Mesenchymal stem cell (in vitro differentiated cells and primary cell): ENCODE results near the gene DEF6.
"Not testable (repeated sequence)": the region's sequence is repeated elsewhere in the genome, so short reads cannot be mapped to it uniquely, and the experiment has no call there.

Experiments used
- DNase-seq: peaks from one replicate; pipeline ENCODE4 v3.0.0-alpha.2; 2013
- H2AFZ ChIP-seq: one replicate; pipeline ENCODE4 v1.6.1; 2013; ENCODE audit warnings: low read depth, mild to moderate bottlenecking, control low read depth, inconsistent platforms, low read length, moderate library complexity
- H2AK5ac ChIP-seq: 2 replicates; pipeline ENCODE4 v1.6.1; 2013; ENCODE audit warnings: low read length, moderate library complexity, mild to moderate bottlenecking, inconsistent platforms; ENCODE audit not compliant: severe bottlenecking
- H2BK120ac ChIP-seq: one replicate; pipeline ENCODE4 v1.6.1; 2013; ENCODE audit warnings: low read depth, mild to moderate bottlenecking, inconsistent platforms, low read length, moderate library complexity
- H2BK12ac ChIP-seq, 2 experiments: one replicate each; pipeline ENCODE4 v1.6.1; 2013; ENCODE audit warnings: inconsistent platforms in 2 of 2, low read length in 2 of 2, mild to moderate bottlenecking in 2 of 2, moderate library complexity in 2 of 2, control low read depth in 1 of 2
- H2BK15ac ChIP-seq: one replicate; pipeline ENCODE4 v1.6.1; 2013; ENCODE audit warnings: mild to moderate bottlenecking, low read depth, inconsistent platforms; ENCODE audit not compliant: poor library complexity, severe bottlenecking
- H2BK5ac ChIP-seq: 2 replicates; pipeline ENCODE4 v1.6.1; 2013; ENCODE audit warnings: low read depth, mild to moderate bottlenecking, low read length, control low read depth, inconsistent platforms; ENCODE audit not compliant: poor library complexity, severe bottlenecking
- H3K14ac ChIP-seq, 2 experiments: one replicate each; pipeline ENCODE4 v1.6.1; 2013; ENCODE audit warnings: inconsistent platforms in 2 of 2, low read length in 2 of 2, control low read depth in 1 of 2, mild to moderate bottlenecking in 1 of 2, moderate library complexity in 1 of 2
- H3K18ac ChIP-seq, 2 experiments: one replicate each; pipeline ENCODE4 v1.6.1; 2013; ENCODE audit warnings: inconsistent platforms in 2 of 2, low read length in 2 of 2, control low read depth in 1 of 2, low read depth in 1 of 2, mild to moderate bottlenecking in 1 of 2
- H3K23ac ChIP-seq, 2 experiments: one replicate each; pipeline ENCODE4 v1.6.1; 2013; ENCODE audit warnings: inconsistent platforms in 2 of 2, low read length in 2 of 2, mild to moderate bottlenecking in 2 of 2, moderate library complexity in 2 of 2, control low read depth in 1 of 2
- H3K27ac ChIP-seq: 2 replicates; pipeline ENCODE4 v1.5.1; 2013; ENCODE audit warnings: mild to moderate bottlenecking, moderate library complexity, low read length, control low read depth, inconsistent platforms; ENCODE audit not compliant: poor library complexity, severe bottlenecking
- H3K27me3 ChIP-seq, 2 experiments: 2 replicates each; pipeline versions ENCODE4 v1.6.1 to v1.7.0; 2013; ENCODE audit warnings: low read length in 2 of 2, mild to moderate bottlenecking in 2 of 2, moderate library complexity in 2 of 2, control low read depth in 1 of 2, inconsistent platforms in 1 of 2; ENCODE audit not compliant: control insufficient read depth in 1 of 2, insufficient read depth in 1 of 2
- H3K36me3 ChIP-seq, 2 experiments: 2 replicates each; pipeline versions ENCODE4 v1.6.1 to v1.7.0; 2013; ENCODE audit warnings: low read length in 2 of 2, control low read depth in 1 of 2, inconsistent platforms in 1 of 2, low read depth in 1 of 2, mild to moderate bottlenecking in 1 of 2; ENCODE audit not compliant: insufficient read depth in 2 of 2, control insufficient read depth in 1 of 2
- H3K4ac ChIP-seq, 2 experiments: one replicate each; pipeline ENCODE4 v1.6.1; 2013; ENCODE audit warnings: inconsistent platforms in 2 of 2, low read length in 2 of 2, mild to moderate bottlenecking in 2 of 2, moderate library complexity in 2 of 2, control low read depth in 1 of 2, low read depth in 1 of 2
- H3K4me1 ChIP-seq: 2 replicates; pipeline ENCODE4 v1.6.1; 2013; ENCODE audit warnings: low read depth, low read length, control low read depth; ENCODE audit not compliant: control insufficient read depth, insufficient read depth
- H3K4me2 ChIP-seq: 2 replicates; pipeline ENCODE4 v1.6.1; 2013; ENCODE audit warnings: low read length, mild to moderate bottlenecking, inconsistent platforms; ENCODE audit not compliant: poor library complexity, severe bottlenecking
- H3K4me3 ChIP-seq, 2 experiments: 2 replicates each; pipeline versions ENCODE4 v1.5.1 to v1.7.0; 2013; ENCODE audit warnings: low read length in 2 of 2, mild to moderate bottlenecking in 2 of 2, control low read depth in 1 of 2, low read depth in 1 of 2; ENCODE audit not compliant: insufficient read depth in 1 of 2
- H3K79me1 ChIP-seq: replicated peaks from 2 replicates; pipeline ENCODE4 v1.6.1; 2013; ENCODE audit warnings: mild to moderate bottlenecking, control low read depth, low read length, inconsistent platforms; ENCODE audit not compliant: poor library complexity, severe bottlenecking
- H3K9ac ChIP-seq: 2 replicates; pipeline ENCODE4 v1.7.0; 2013; ENCODE audit warnings: mild to moderate bottlenecking, low read length, moderate library complexity
- H3K9me3 ChIP-seq: 2 replicates; pipeline ENCODE4 v1.7.0; 2013; ENCODE audit warnings: mild to moderate bottlenecking, low read length; ENCODE audit not compliant: control insufficient read depth
- H4K8ac ChIP-seq: one replicate; pipeline ENCODE4 v1.6.1; 2013; ENCODE audit warnings: inconsistent platforms, mild to moderate bottlenecking, low read length, moderate library complexity
- H4K91ac ChIP-seq: one replicate; pipeline ENCODE4 v1.6.1; 2013; ENCODE audit warnings: mild to moderate bottlenecking, low read length, inconsistent platforms
- WGBS: methylation state at CpG from one replicate; pipeline ENCODE4 v1.1.7; 2013; ENCODE audit warnings: mixed read lengths; 5-methylcytosine and 5-hydroxymethylcytosine counted together

The DEF6 gene

DNA sequence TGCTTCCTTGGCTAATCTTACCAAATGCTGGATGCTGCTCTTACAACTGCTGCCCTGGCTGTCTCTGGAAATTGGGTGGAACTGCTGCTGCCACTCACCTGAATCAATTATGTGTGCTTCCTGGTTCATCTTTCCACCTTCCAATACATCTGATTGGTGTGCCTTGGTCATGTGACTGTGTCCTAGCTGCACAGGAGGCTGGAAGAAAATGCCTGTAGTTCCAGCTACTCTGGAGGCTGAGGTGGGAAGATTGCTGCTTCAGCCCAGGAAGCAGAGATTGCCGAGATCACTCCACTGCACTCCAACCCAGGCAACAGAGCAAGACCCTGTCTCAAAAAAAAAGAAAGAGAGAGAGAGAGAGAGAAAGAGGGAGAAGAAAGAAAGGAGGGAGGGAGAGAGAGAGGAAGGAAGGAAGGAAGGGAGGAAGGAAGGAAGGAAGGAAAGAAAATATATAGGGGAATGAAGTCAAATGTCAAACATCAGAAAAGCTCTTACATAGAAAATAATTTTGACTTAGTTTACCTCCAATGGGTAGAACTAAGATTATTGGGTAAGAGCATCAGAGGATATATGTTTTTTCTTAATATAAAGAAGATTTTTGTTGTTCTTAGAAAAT lies 30.6 kb downstream of the DEF6 start:
- no peak overlapping the region for H4K91ac ChIP-seq
- no peaks in the 10 kb centered on the region for H3K9me3 ChIP-seq
- no peaks in the 10 kb centered on the region for H3K36me3 ChIP-seq
- no peak overlapping the region for H3K4me2 ChIP-seq
- no peak overlapping the region for H2BK5ac ChIP-seq
- H3K27ac ChIP-seq: no peak overlapping the region
- H4K8ac ChIP-seq: no peak overlapping the region
- H2BK12ac ChIP-seq: no peak overlapping the region
- no peak overlapping the region for H2AK5ac ChIP-seq
- H2AFZ ChIP-seq: no peak overlapping the region
- H2BK120ac ChIP-seq: no peak overlapping the region
- H3K4me3 ChIP-seq: no peak overlapping the region
- DNase-seq: no peak
- peaks cover 0 to 12% of the 10 kb centered on the region in 2 experiments for H3K27me3 ChIP-seq
- no peak overlapping the region for H3K9ac ChIP-seq
- H3K18ac ChIP-seq: no peak overlapping the region
- no peaks in the 10 kb centered on the region for H3K79me1 ChIP-seq
- no CpG with 5 or more reads among the region's 1 CpG for WGBS
- no peak overlapping the region for H3K4ac ChIP-seq
- peaks cover 2% of the 10 kb centered on the region for H3K4me1 ChIP-seq
- no peak overlapping the region for H2BK15ac ChIP-seq
- no peak overlapping the region for H3K23ac ChIP-seq
- H3K14ac ChIP-seq: no peak overlapping the region

DNA sequence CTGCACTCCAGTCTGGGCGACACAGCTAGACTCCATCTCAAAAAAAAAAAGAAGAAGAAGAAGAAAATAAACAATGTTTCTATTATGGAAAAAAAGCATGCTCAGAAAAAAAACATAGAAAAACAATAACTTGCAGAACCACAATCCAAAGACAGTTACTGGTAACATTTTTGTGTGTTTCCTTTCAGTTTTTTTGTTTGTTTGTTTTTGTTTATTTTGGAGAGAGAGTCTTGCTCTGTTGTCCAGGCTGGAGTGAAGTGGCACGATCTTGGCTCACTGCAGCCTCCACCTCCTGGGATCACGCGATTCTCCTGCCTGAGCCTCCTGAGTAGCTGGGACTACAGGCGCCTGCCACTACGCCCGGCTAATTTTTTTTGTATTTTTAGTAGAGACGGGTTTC lies 31.3 kb downstream of the DEF6 start:
- H2AK5ac ChIP-seq, H3K79me1 ChIP-seq: not testable (repeated sequence)
- 89% methylated on average over 7 of the region's 8 CpGs for WGBS

GRCh38 chr6:35330541-35331119 lies 33.0 kb downstream of the DEF6 start:
- no peak overlapping the region for H2BK15ac ChIP-seq
- H3K14ac ChIP-seq: no peak overlapping the region
- no peak overlapping the region for H3K4ac ChIP-seq
- H3K18ac ChIP-seq: no peak overlapping the region
- H3K4me3 ChIP-seq: no peak overlapping the region
- H2BK5ac ChIP-seq: no peak overlapping the region
- peaks cover 0 to 12% of the 10 kb centered on the region in 2 experiments for H3K27me3 ChIP-seq
- no peak overlapping the region for H3K23ac ChIP-seq
- no peaks in the 10 kb centered on the region for H3K9me3 ChIP-seq
- WGBS: 93% methylated on average over 6 of the region's 9 CpGs
- H3K79me1 ChIP-seq: no peaks in the 10 kb centered on the region
- no peak overlapping the region for H4K91ac ChIP-seq
- no peak for DNase-seq
- H3K4me2 ChIP-seq: no peak overlapping the region
- H2BK12ac ChIP-seq: no peak overlapping the region
- no peak overlapping the region for H2AK5ac ChIP-seq
- H2AFZ ChIP-seq: no peak overlapping the region
- H3K27ac ChIP-seq: no peak overlapping the region
- no peak overlapping the region for H3K9ac ChIP-seq
- H3K36me3 ChIP-seq: no peaks in the 10 kb centered on the region
- no peak overlapping the region for H2BK120ac ChIP-seq
- H4K8ac ChIP-seq: no peak overlapping the region
- H3K4me1 ChIP-seq: peaks cover 2% of the 10 kb centered on the region

More for the DNA sequence above, 31.3 kb downstream of the DEF6 start:
- H3K14ac ChIP-seq, H3K4me3 ChIP-seq, H2BK15ac ChIP-seq, DNase-seq, H2BK12ac ChIP-seq, H2BK120ac ChIP-seq, H3K18ac ChIP-seq, H3K9ac ChIP-seq, H2AFZ ChIP-seq, H3K36me3 ChIP-seq, H3K4ac ChIP-seq, H4K91ac ChIP-seq, H3K27ac ChIP-seq, H3K9me3 ChIP-seq, H4K8ac ChIP-seq, H3K4me2 ChIP-seq, H3K4me1 ChIP-seq, H3K23ac ChIP-seq, H2BK5ac ChIP-seq: not testable (repeated sequence)
- H3K27me3 ChIP-seq: peaks cover 0 to 12% of the 10 kb centered on the region in 2 experiments

DNA sequence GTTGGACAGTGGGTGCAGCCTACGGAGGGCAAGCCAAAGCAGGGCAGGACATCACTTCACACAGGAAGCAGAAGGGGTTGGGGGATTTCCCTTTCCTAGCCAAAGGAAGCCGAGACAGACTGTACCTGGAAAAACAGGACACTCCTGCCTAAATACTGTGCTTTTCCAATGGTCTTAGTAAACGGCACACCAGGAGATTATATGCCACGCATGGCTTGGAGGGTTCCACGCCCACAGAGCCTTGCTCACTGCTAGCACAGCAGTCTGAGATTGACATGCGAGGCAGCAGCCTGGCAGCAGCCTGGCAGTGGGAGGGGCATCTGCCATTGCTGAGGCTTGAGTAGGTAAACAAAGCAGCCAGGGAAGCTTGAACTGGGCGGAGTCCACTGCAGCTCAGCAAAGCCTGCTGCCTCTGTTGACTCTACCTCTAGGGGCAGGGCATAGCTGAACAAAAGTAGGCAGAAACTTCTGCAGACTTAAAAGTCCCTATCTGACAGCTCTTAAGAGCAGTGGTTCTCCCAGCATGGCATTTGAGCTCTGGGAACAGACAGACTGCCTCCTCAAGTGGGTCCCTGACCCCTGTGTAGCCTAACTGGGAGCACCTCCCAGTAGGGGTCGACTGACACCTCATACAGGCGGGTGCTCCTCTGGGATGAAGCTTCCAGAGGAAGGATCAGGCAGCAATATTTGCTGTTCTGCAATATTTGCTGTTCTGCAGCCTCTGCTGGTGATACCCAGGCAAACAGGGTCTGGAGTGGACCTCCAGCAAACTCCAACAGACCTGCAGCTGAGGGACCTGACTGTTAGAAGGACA lies 34.7 kb downstream of the DEF6 start:
- H2AFZ ChIP-seq, DNase-seq, H3K79me1 ChIP-seq, H2BK120ac ChIP-seq, H4K91ac ChIP-seq, H3K36me3 ChIP-seq, H3K27ac ChIP-seq, H4K8ac ChIP-seq, H2BK12ac ChIP-seq, H3K4me2 ChIP-seq, H3K23ac ChIP-seq, H3K4ac ChIP-seq, H3K14ac ChIP-seq, H2BK5ac ChIP-seq, H2BK15ac ChIP-seq, H3K9ac ChIP-seq, H2AK5ac ChIP-seq, H3K18ac ChIP-seq, H3K4me1 ChIP-seq, H3K4me3 ChIP-seq, H3K9me3 ChIP-seq: not testable (repeated sequence)
- peaks cover 0 to 12% of the 10 kb centered on the region in 2 experiments for H3K27me3 ChIP-seq
- WGBS: 79% methylated on average over 9 of the region's 9 CpGs
